A673 (cell line): ENCODE results near the gene ATP5IF1. TPM values are rescaled to one million over a fixed set of nuclear protein-coding genes. Genes with fewer than 3 reads are reported as not detected.
A peak's percentile ranks its signal among the peaks of the same experiment; 100 is the strongest.

Experiments used
- BruUV-seq: library from RNA; stranded (reverse); fragments of 400-500 nt; replicated peaks from 2 replicates; lab custom pipeline; 2021; lab: Mats Ljungman, UMichigan
- CTCF ChIA-PET: fragments of 300-600 bp; sonication (Branson Sonifier 250); formaldehyde crosslinking; loops from one replicate; lab custom pipeline; 2022; ENCODE audit warnings: antibody characterized with exemption; lab: Charles Lee
- POLR2A ChIA-PET: fragments of 300-600 bp; sonication (Branson Sonifier 250); formaldehyde crosslinking; loops from one replicate; lab custom pipeline; 2022; ENCODE audit warnings: antibody characterized with exemption; ENCODE audit not compliant: low non-redundant PET; lab: Charles Lee
- DNase-seq: peaks from one replicate; pipeline ENCODE4 v3.0.0-alpha.2; 2015; ENCODE audit warnings: low spot score
- H3K27ac ChIP-seq: fragments of 200-600 bp; sonication (generic); 2 replicates; pipeline ENCODE4 v1.5.1; 2016; ENCODE audit warnings: mixed run types, low read depth, mild to moderate bottlenecking, mixed read lengths, antibody characterized with exemption, low read length; ENCODE audit not compliant: poor library complexity, severe bottlenecking
- H3K27me3 ChIP-seq: fragments of 200-600 bp; sonication (generic); replicated peaks from 2 replicates; pipeline ENCODE4 v1.6.1; 2017; ENCODE audit warnings: mixed run types, low read depth, mild to moderate bottlenecking, mixed read lengths, antibody characterized with exemption, low read length; ENCODE audit not compliant: insufficient read depth, poor library complexity
- H3K36me3 ChIP-seq: fragments of 200-600 bp; sonication (generic); 2 replicates; pipeline ENCODE4 v1.6.1; 2016; ENCODE audit warnings: mixed run types, mild to moderate bottlenecking, mixed read lengths, antibody characterized with exemption, low read length; ENCODE audit not compliant: insufficient read depth, poor library complexity, severe bottlenecking
- H3K4me1 ChIP-seq: fragments of 200-600 bp; sonication (generic); 2 replicates; pipeline ENCODE4 v1.6.1; 2017; ENCODE audit warnings: mixed run types, mild to moderate bottlenecking, mixed read lengths, antibody characterized with exemption, low read length; ENCODE audit not compliant: insufficient read depth, poor library complexity, severe bottlenecking
- H3K4me3 ChIP-seq: fragments of 200-600 bp; sonication (generic); 2 replicates; pipeline ENCODE4 v1.5.1; 2016; ENCODE audit warnings: low read depth, mixed run types, mild to moderate bottlenecking, mixed read lengths, low read length; ENCODE audit not compliant: poor library complexity, severe bottlenecking
- H3K9me3 ChIP-seq: fragments of 200-600 bp; sonication (generic); 2 replicates; pipeline ENCODE4 v1.6.1; 2016; ENCODE audit warnings: mixed run types, low read depth, mild to moderate bottlenecking, mixed read lengths, antibody characterized with exemption, low read length; ENCODE audit not compliant: poor library complexity, severe bottlenecking
- EZH2 ChIP-seq: fragments of 200-600 bp; sonication (generic); IDR thresholded peaks from 2 replicates; pipeline ENCODE4 v1.6.1; 2017; ENCODE audit warnings: borderline replicate concordance, low read depth, mild to moderate bottlenecking, mixed read lengths, antibody characterized with exemption, low read length; ENCODE audit not compliant: poor library complexity, severe bottlenecking
- intact Hi-C: fragments of 100-400 bp; cut with micrococcal nuclease; formaldehyde crosslinking; loops from one replicate; pipeline ENCODE4 v1.10.0; 2022; ENCODE audit not compliant: unreplicated experiment
- total RNA-seq: library from RNA; stranded (reverse); gene quantifications from 2 replicates; pipeline ENCODE4 v1.2.3, GENCODE V29; 2021
- TF ChIP-seq, protein P1 (sequence below): fragments of 300-800, 200-600 bp; sonication (generic); conservative IDR thresholded peaks from 2 replicates; pipeline ENCODE4 v1.5.1; 2017; ENCODE audit warnings: low read depth, mild to moderate bottlenecking, antibody characterized with exemption, low read length, moderate library complexity, mixed read lengths

Gene ATP5IF1
- total RNA-seq, 1 experiment from 2014 or later: 144 TPM

DNA sequence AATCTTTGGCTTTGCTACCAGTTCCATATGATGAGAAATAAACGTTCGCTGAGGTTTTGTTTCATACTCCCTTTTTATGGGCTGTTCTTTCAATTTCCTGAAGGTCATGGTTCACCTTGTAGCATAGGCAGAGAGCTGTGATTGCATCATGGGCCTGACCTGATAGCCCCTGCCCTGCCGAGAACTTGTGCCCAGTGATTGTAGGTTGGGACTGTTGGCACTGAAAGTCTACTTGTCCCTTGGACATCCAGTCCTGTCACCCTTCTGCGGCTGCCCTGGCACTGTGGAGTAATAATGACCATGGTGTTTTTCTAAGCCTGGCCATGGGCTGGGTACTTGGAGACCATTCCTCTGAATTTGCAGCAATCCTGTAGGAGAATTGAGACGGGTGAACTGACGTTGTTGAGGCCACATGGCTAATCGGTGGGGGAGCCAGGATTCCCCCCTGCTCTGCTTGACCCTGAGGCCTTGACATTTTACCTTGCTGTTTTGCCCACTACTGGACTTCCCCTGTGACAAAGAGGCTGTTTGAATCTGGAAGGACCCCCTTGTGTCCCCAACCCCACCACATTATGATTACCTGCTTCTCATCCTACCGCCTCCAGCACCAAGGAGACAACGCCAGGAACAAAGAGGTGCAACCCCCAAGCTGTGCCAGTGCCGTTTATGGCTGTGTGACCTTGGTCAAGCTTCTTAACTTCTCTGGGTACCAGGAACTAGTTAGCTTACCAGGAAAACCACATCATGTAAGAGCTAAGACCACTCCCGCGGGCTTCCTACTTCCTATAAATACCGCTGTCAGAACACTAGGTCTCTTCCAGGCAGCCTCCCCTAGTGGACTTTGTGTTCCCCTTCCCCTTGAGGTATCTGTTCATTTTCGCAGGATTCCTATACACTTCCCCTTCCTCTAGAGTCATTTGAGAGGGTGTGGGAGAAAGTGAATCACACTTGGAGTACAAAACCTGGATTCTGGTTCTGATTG is 46.8 kb downstream of the ATP5IF1 start:
- Histone ChIP-seq H3K4me1 (no peaks in the 10 kb centered on the region), H3K27me3 (no peaks in the 10 kb centered on the region), H3K9me3 (no peaks in the 10 kb centered on the region), H3K27ac (no peak overlapping the region), H3K4me3 (no peak overlapping the region), H3K36me3 (peaks cover 35% of the 10 kb centered on the region)
- intact Hi-C loops: no loop called here
- POLR2A ChIA-PET: no interaction called here
- TF ChIP-seq EZH2: no peak
- TF ChIP-seq, protein P1, sequence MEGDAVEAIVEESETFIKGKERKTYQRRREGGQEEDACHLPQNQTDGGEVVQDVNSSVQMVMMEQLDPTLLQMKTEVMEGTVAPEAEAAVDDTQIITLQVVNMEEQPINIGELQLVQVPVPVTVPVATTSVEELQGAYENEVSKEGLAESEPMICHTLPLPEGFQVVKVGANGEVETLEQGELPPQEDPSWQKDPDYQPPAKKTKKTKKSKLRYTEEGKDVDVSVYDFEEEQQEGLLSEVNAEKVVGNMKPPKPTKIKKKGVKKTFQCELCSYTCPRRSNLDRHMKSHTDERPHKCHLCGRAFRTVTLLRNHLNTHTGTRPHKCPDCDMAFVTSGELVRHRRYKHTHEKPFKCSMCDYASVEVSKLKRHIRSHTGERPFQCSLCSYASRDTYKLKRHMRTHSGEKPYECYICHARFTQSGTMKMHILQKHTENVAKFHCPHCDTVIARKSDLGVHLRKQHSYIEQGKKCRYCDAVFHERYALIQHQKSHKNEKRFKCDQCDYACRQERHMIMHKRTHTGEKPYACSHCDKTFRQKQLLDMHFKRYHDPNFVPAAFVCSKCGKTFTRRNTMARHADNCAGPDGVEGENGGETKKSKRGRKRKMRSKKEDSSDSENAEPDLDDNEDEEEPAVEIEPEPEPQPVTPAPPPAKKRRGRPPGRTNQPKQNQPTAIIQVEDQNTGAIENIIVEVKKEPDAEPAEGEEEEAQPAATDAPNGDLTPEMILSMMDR: no peak
- DNase-seq: no peak
- CTCF ChIA-PET: no interaction called here
- BruUV-seq: no TSS peak

DNA sequence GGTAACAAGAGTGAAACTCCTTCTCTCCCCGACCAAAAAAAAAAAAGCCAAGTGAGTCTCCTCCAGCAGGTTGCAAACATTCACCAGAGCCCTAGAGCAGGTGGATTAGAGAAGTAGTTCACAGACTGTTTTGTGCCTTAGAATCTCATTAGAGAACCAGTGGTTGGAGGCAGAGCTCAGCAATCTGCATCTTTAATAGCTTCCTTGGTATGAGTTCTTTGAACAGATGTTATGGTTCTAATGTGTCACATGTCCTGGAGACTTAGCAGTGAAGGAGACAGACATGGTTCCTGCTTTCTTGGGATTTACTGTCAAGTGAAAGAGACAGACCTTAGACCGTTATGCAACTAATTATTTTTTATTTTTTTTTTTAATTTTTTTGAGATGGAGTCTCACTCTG is 50.2 kb downstream of the ATP5IF1 start:
- Histone ChIP-seq H3K4me1 (no peaks in the 10 kb centered on the region), H3K4me3 (no peak overlapping the region), H3K9me3 (no peaks in the 10 kb centered on the region), H3K27ac (no peak overlapping the region), H3K36me3 (peaks cover 15% of the 10 kb centered on the region), H3K27me3 (no peaks in the 10 kb centered on the region)
- TF ChIP-seq, protein P1: no peak
- no peak for TF ChIP-seq EZH2
- peak; percentile 15 for DNase-seq
- intact Hi-C loops: no loop called here
- BruUV-seq: no TSS peak
- ChIA-PET CTCF (interaction anchor here (0.5 kb wide), 1 partner anchor 586 kb away, joined by 4 read pairs; no protein-coding TSS in a partner anchor), POLR2A (interaction anchor here (0.5 to 0.7 kb wide), 2 partner anchors 14 to 22 kb away, joined by 4 to 6 read pairs; no protein-coding TSS in a partner anchor)

Other genes starting within 250 kb of the ATP5IF1 start
- 30.7 and 33.4 TPM in 2 replicates for gene EYA3, start 147.5 kb upstream of the ATP5IF1 start, total RNA-seq
- 0.09 and 0.11 TPM in 2 replicates for gene PTAFR, start 59.4 kb upstream of the ATP5IF1 start, total RNA-seq
- 134 and 135 TPM in 2 replicates for gene DNAJC8, start 3.1 kb upstream of the ATP5IF1 start, total RNA-seq
- gene SESN2, start 23.4 kb downstream of the ATP5IF1 start, total RNA-seq: 15.7 and 19.8 TPM in 2 replicates
- 12.1 and 13.9 TPM in 2 replicates for gene MED18, start 92.9 kb downstream of the ATP5IF1 start, total RNA-seq
- gene PHACTR4, start 133.6 kb downstream of the ATP5IF1 start, total RNA-seq: 63.4 and 66.2 TPM in 2 replicates